ENCODE results near the gene BCAT1. TPM values are rescaled to one million over a fixed set of nuclear protein-coding genes. Genes with fewer than 3 reads are reported as not detected.

The BCAT1 gene
- total RNA-seq, 1 experiment from 2014 or later, result 5.8 TPM

DNA sequence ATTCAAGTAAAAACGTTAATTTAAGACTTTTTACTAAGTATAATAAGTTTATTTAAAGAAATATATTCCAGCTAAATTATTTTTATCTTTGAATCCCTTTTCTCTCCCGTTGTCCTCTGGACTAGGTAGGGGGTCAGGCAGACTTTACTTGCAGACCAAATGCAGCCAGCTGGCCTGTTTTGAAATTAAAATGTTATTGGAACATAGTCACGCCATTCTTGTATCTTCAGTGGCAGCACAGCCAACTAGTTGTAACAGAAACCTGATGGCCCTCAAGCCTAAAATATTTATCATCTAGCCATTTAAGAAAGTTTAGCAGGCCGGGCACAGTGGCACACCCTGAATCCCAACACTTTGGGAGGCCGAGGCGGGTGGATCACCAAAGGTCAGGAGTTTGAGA lies 52.7 kb downstream of the BCAT1 start:
- Histone ChIP-seq H3K27me3 (ENCODE audit: control insufficient read depth, insufficient read depth, low read length) (no peaks in the 10 kb centered on the region; the same call in 1 of the 2 replicates), H3K9me3 (ENCODE audit: control insufficient read depth, insufficient read depth, low read depth, low read length) (no peaks in the 10 kb centered on the region), H3K4me1 (ENCODE audit: control insufficient read depth, insufficient read depth, low read length) (no peaks in the 10 kb centered on the region), H3K4me3 (ENCODE audit: low read depth in 2 of 2, low read length in 2 of 2) (no peak overlapping the region), H3K27ac (ENCODE audit: low read length) (no peak overlapping the region), H3K36me3 (ENCODE audit: control insufficient read depth, insufficient read depth, low read length) (no peaks in the 10 kb centered on the region)
- ATAC-seq (no peak), DNase-seq (ENCODE audit: low read depth, low spot score) (no peak)
- ChIA-PET CTCF (no interaction called here), POLR2A (no interaction called here)
- no peak for TF ChIP-seq POLR2AphosphoS5 (IDR thresholded peaks at IDR 0.05; ENCODE audit: low read depth, low read length)
- TF ChIP-seq, protein P1, sequence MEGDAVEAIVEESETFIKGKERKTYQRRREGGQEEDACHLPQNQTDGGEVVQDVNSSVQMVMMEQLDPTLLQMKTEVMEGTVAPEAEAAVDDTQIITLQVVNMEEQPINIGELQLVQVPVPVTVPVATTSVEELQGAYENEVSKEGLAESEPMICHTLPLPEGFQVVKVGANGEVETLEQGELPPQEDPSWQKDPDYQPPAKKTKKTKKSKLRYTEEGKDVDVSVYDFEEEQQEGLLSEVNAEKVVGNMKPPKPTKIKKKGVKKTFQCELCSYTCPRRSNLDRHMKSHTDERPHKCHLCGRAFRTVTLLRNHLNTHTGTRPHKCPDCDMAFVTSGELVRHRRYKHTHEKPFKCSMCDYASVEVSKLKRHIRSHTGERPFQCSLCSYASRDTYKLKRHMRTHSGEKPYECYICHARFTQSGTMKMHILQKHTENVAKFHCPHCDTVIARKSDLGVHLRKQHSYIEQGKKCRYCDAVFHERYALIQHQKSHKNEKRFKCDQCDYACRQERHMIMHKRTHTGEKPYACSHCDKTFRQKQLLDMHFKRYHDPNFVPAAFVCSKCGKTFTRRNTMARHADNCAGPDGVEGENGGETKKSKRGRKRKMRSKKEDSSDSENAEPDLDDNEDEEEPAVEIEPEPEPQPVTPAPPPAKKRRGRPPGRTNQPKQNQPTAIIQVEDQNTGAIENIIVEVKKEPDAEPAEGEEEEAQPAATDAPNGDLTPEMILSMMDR (IDR thresholded peaks at IDR 0.05), result no peak
- TF ChIP-seq SIN3A (IDR thresholded peaks at IDR 0.05; ENCODE audit: borderline replicate concordance, insufficient read depth, low read depth, low read length), result no peak
- TF ChIP-seq, protein P2, sequence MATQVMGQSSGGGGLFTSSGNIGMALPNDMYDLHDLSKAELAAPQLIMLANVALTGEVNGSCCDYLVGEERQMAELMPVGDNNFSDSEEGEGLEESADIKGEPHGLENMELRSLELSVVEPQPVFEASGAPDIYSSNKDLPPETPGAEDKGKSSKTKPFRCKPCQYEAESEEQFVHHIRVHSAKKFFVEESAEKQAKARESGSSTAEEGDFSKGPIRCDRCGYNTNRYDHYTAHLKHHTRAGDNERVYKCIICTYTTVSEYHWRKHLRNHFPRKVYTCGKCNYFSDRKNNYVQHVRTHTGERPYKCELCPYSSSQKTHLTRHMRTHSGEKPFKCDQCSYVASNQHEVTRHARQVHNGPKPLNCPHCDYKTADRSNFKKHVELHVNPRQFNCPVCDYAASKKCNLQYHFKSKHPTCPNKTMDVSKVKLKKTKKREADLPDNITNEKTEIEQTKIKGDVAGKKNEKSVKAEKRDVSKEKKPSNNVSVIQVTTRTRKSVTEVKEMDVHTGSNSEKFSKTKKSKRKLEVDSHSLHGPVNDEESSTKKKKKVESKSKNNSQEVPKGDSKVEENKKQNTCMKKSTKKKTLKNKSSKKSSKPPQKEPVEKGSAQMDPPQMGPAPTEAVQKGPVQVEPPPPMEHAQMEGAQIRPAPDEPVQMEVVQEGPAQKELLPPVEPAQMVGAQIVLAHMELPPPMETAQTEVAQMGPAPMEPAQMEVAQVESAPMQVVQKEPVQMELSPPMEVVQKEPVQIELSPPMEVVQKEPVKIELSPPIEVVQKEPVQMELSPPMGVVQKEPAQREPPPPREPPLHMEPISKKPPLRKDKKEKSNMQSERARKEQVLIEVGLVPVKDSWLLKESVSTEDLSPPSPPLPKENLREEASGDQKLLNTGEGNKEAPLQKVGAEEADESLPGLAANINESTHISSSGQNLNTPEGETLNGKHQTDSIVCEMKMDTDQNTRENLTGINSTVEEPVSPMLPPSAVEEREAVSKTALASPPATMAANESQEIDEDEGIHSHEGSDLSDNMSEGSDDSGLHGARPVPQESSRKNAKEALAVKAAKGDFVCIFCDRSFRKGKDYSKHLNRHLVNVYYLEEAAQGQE (IDR thresholded peaks at IDR 0.05; ENCODE audit: insufficient read depth in 1 of 2, low read depth in 2 of 2, low read length in 1 of 2), result no peak
- no peak for TF ChIP-seq TCF7L2 (IDR thresholded peaks at IDR 0.05; ENCODE audit: low read depth, low read length)
- in situ Hi-C loops (cut with HindIII; ENCODE audit: low pct_unique_long_range_greater_than_20kb, low sequenced_read_pairs), result no loop called here
- no TSS peak for BruUV-seq (replicated peaks)
- intact Hi-C loops (cut with micrococcal nuclease; ENCODE audit: unreplicated experiment), result no loop called here

DNA sequence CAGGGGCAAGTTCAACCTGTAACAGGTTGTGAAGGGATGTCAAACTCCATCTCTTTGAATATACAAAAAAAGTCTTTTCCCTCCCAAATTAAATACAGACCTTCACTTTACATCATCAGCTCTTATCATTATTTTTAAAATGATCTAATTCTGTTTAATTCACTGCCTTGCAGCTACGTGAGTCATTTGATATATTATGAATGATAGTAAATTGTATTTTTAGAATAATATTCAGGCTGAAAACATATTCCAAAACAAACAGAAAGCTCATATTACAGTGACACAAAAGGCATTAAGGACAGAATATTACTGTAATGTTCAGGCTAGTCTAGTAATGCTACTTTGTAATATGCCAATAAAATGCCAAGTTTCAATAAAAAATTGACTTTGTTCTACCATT lies 53.3 kb downstream of the BCAT1 start:
- in situ Hi-C loops (cut with HindIII; ENCODE audit: low pct_unique_long_range_greater_than_20kb, low sequenced_read_pairs), result no loop called here
- no peak overlapping the region for H3K4me3 ChIP-seq (ENCODE audit: low read depth in 2 of 2, low read length in 2 of 2)
- no TSS peak for BruUV-seq (replicated peaks)
- POLR2A ChIA-PET, result no interaction called here
- no peak overlapping the region for H3K27ac ChIP-seq (ENCODE audit: low read length)
- intact Hi-C loops (cut with micrococcal nuclease; ENCODE audit: unreplicated experiment), result no loop called here
- no peak for DNase-seq (ENCODE audit: low read depth, low spot score)
- ATAC-seq, result no peak
- H3K36me3 ChIP-seq (ENCODE audit: control insufficient read depth, insufficient read depth, low read length), result no peaks in the 10 kb centered on the region
- H3K27me3 ChIP-seq (ENCODE audit: control insufficient read depth, insufficient read depth, low read length), result no peaks in the 10 kb centered on the region; the same call in 1 of the 2 replicates
- no peaks in the 10 kb centered on the region for H3K4me1 ChIP-seq (ENCODE audit: control insufficient read depth, insufficient read depth, low read length)
- CTCF ChIA-PET, result no interaction called here
- TF ChIP-seq POLR2AphosphoS5 (IDR thresholded peaks at IDR 0.05; ENCODE audit: low read depth, low read length) (no peak), TCF7L2 (IDR thresholded peaks at IDR 0.05; ENCODE audit: low read depth, low read length) (no peak), SIN3A (IDR thresholded peaks at IDR 0.05; ENCODE audit: borderline replicate concordance, insufficient read depth, low read depth, low read length) (no peak)
- TF ChIP-seq, protein P2 (IDR thresholded peaks at IDR 0.05; ENCODE audit: insufficient read depth in 1 of 2, low read depth in 2 of 2, low read length in 1 of 2), result no peak
- TF ChIP-seq, protein P1 (IDR thresholded peaks at IDR 0.05), result no peak
- H3K9me3 ChIP-seq (ENCODE audit: control insufficient read depth, insufficient read depth, low read depth, low read length), result no peaks in the 10 kb centered on the region
